K562 treated with DMSO at 1 percent for 24 hours (cell line): ENCODE data around the gene GDPGP1. TPM values are rescaled to one million over a fixed set of nuclear protein-coding genes. Genes with fewer than 3 reads are reported as not detected.

ENCODE experiments used
- total RNA-seq: library from RNA; unstranded; fragments of 300-600 nt; gene quantifications from 2 replicates; pipeline ENCODE4 v1.2.3, GENCODE V29; 2022; ENCODE audit warnings: low read depth; ENCODE audit not compliant: insufficient read depth

The GDPGP1 gene, protein sequence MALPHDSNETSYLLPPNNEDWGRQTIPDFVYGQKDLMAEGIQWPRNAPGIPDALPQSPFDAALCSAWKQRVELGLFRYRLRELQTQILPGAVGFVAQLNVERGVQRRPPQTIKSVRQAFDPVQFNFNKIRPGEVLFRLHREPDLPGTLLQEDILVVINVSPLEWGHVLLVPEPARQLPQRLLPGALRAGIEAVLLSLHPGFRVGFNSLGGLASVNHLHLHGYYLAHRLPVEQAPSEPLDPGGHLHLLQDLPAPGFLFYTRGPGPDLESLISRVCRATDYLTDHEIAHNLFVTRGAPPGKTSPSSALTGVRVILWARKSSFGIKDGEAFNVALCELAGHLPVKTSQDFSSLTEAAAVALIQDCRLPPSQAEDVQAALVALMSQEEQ
- total RNA-seq = 5.8 and 7.8 TPM in 2 replicates

GRCh38 chr15:90234096-90234988 lies at the start of gene GDPGP1:
GDPGP1 (plus strand) TSS chr15:90234209; CDS start chr15:90240909, 6,700 bp downstream.

GRCh38 chr15:90201130-90201943 lies 32.7 kb upstream of the GDPGP1 start, which contains the start of gene SEMA4B:
SEMA4B (plus strand) TSS chr15:90201330; CDS start chr15:90201579, 249 bp downstream.

GRCh38 chr15:90233387-90234095 lies 468 bp upstream of the GDPGP1 start, which contains the start of gene CIB1:
CIB1 (minus strand) TSS chr15:90233941; CDS start chr15:90233885, 56 bp downstream.

GRCh38 chr15:90249203-90249863 lies 15.3 kb downstream of the GDPGP1 start, which contains the start of gene TTLL13:
TTLL13 (plus strand) TSS chr15:90249556; CDS start chr15:90250631, 1,075 bp downstream.

DNA sequence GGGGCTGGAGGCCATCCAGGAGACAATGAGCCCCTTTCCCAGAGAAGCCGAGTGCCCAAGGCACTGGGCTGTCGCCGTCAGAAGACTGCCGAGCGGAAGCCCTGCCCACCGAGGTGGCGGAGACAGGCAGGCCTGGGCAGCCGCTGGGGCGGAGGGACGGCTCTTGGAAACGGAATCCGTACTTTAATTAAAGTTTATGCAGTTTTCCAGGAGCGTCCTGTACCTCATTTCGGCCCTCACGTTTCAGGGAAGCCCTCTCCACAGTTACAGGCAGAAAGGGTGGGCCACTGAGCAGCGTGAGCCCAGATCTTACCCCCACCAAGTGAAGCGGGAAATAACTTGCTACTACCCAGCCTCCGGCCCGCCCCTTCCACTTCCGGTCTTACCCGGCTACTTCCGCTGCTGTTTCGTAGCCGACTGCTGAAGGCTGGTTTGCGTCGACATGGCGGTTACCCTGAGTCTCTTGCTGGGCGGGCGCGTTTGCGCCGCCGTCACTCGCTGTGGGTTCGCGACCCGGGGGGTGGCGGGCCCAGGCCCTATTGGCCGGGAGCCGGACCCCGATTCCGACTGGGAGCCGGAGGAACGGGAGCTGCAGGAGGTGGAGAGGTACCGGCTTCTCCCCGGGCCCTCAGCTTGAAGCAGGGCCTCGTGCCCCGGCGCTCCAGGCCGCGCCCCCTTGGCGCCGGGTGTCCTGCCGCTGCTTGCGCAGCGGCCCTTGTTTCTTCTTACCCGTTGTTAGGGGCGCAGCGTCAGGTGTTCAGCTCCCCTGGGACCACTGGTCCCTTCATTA lies 31.5 kb downstream of the GDPGP1 start, which contains the start of gene NGRN:
TSS of gene NGRN (plus strand) at position 402 of the 790 bp plus-strand sequence. CDS start at position 443, 41 bp downstream.

Other genes starting within 250 kb of the GDPGP1 start
- gene ZNF710, start 232.9 kb upstream of the GDPGP1 start, total RNA-seq = 9.7 and 10.8 TPM in 2 replicates
- gene IDH2, start 131.7 kb upstream of the GDPGP1 start, total RNA-seq = 98.2 and 106 TPM in 2 replicates
- 48.5 and 55.1 TPM in 2 replicates for gene SEMA4B, start 32.9 kb upstream of the GDPGP1 start, total RNA-seq
- gene CIB1, start 268 bp upstream of the GDPGP1 start, total RNA-seq = 163 and 165 TPM in 2 replicates
- not detected in 2 replicates for gene TTLL13, start 15.3 kb downstream of the GDPGP1 start, total RNA-seq
- 52.4 and 53.2 TPM in 2 replicates for gene NGRN, start 31.5 kb downstream of the GDPGP1 start, total RNA-seq
- 1.7 and 8.2 TPM in 2 replicates for gene ZNF774, start 118.1 kb downstream of the GDPGP1 start, total RNA-seq
- gene IQGAP1, start 154.0 kb downstream of the GDPGP1 start, total RNA-seq = 65.1 and 84.1 TPM in 2 replicates